Measurements from ENCODE around the gene PDE3A.

DNA sequence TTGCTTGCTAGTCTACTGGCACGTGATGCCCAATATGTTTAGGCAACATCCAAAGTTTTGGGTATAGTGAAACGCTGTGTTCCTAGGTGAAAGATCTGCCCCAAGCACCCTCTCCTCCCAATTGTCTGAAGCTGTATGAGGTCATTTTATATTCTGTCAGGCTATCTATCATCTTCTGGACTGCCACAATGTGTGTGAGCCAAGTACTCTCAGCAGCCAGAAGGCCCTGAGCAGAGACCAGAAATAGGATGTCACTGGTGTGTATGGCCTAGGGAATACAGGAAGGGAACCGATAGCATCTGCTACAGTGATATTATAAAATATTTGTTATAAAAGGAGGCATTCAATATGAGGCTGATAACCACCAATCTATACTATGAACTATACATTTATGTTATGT lies 7.9 kb upstream of the PDE3A start:
- TF ChIP-seq, protein P1, sequence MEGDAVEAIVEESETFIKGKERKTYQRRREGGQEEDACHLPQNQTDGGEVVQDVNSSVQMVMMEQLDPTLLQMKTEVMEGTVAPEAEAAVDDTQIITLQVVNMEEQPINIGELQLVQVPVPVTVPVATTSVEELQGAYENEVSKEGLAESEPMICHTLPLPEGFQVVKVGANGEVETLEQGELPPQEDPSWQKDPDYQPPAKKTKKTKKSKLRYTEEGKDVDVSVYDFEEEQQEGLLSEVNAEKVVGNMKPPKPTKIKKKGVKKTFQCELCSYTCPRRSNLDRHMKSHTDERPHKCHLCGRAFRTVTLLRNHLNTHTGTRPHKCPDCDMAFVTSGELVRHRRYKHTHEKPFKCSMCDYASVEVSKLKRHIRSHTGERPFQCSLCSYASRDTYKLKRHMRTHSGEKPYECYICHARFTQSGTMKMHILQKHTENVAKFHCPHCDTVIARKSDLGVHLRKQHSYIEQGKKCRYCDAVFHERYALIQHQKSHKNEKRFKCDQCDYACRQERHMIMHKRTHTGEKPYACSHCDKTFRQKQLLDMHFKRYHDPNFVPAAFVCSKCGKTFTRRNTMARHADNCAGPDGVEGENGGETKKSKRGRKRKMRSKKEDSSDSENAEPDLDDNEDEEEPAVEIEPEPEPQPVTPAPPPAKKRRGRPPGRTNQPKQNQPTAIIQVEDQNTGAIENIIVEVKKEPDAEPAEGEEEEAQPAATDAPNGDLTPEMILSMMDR (IDR thresholded peaks at IDR 0.05) = no peak
- TF ChIP-seq POLR2A (IDR thresholded peaks at IDR 0.05) = no peak

Measured in breast epithelium (tissue), 3 donors.